ENCODE results near the gene FSTL4. TPM values are rescaled to one million over a fixed set of nuclear protein-coding genes. Genes with fewer than 3 reads are reported as not detected.

Gene FSTL4
- total RNA-seq, 4 donors from 2014 or later = 0.22 to 0.47 (median 0.27) TPM; not detected in 1

DNA sequence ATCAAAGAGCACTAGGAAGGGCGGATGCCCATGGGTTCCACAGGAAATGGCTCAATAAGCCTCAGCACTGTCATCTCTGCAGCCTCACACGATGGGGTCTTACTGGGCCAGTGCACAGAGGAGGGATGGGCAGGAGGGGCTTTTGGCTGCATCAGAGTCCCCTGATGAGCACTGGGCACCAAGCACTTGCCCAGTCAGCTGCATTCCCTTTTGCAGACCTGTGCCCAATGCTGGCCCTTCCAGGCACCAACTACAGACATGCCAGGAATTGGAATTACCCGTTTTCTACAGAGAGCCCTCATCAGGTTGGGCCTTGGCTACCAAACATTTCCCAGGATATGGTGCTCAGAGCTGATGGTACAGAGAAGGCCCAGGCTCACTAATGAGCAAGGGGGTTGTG lies 378.1 kb downstream of the FSTL4 start:
- ATAC-seq = no peak
- no peaks in the 10 kb centered on the region for H3K9me3 ChIP-seq
- H3K27ac ChIP-seq = no peak overlapping the region
- no peaks in the 10 kb centered on the region for H3K4me1 ChIP-seq
- H3K27me3 ChIP-seq = peaks cover 10% of the 10 kb centered on the region
- WGBS, 2 donors (ENCODE audit: low coverage in 1 of 2) = 63% methylated on average over 2 of the region's 3 CpGs; no CpG with 5 or more reads in 1 of the 2 donors
- TF ChIP-seq POLR2A (IDR thresholded peaks at IDR 0.05) (no peak), EP300 (IDR thresholded peaks at IDR 0.05) (no peak), POLR2AphosphoS5 (IDR thresholded peaks at IDR 0.05) (no peak)
- TF ChIP-seq, protein P1, sequence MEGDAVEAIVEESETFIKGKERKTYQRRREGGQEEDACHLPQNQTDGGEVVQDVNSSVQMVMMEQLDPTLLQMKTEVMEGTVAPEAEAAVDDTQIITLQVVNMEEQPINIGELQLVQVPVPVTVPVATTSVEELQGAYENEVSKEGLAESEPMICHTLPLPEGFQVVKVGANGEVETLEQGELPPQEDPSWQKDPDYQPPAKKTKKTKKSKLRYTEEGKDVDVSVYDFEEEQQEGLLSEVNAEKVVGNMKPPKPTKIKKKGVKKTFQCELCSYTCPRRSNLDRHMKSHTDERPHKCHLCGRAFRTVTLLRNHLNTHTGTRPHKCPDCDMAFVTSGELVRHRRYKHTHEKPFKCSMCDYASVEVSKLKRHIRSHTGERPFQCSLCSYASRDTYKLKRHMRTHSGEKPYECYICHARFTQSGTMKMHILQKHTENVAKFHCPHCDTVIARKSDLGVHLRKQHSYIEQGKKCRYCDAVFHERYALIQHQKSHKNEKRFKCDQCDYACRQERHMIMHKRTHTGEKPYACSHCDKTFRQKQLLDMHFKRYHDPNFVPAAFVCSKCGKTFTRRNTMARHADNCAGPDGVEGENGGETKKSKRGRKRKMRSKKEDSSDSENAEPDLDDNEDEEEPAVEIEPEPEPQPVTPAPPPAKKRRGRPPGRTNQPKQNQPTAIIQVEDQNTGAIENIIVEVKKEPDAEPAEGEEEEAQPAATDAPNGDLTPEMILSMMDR (IDR thresholded peaks at IDR 0.05) = no peak
- H3K4me3 ChIP-seq = no peak overlapping the region
- H3K36me3 ChIP-seq = no peaks in the 10 kb centered on the region

DNA sequence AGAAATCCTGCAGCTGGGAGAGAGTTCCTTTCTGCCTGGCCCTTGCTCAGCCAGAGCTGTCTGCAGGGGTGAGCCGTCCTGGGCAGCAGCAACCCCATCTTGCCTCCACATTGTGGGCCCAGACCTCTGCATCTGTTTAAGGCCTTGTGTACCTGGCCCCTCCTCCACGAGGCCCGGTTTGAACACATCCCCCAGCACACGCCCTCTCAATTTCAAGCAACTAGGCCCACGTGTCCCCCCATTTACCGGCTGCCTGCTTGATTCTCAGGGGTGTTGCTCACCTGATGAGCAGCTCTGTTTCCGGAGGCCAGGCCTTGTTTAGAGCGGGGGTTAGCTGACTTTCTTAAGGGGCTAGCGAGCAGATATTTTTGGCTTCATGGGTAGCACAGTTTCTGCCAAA lies 378.7 kb downstream of the FSTL4 start:
- TF ChIP-seq, protein P1 (IDR thresholded peaks at IDR 0.05) = no peak
- no peak for TF ChIP-seq EP300 (IDR thresholded peaks at IDR 0.05)
- no peak for TF ChIP-seq POLR2AphosphoS5 (IDR thresholded peaks at IDR 0.05)
- no peak for TF ChIP-seq POLR2A (IDR thresholded peaks at IDR 0.05)
- Histone ChIP-seq H3K27me3 (peaks cover 6% of the 10 kb centered on the region), H3K9me3 (no peaks in the 10 kb centered on the region), H3K4me3 (no peak overlapping the region), H3K36me3 (no peaks in the 10 kb centered on the region), H3K4me1 (no peaks in the 10 kb centered on the region), H3K27ac (no peak overlapping the region)
- no peak for ATAC-seq
- WGBS, 2 donors (ENCODE audit: low coverage in 1 of 2) = 100% methylated on average over 1 of the region's 9 CpGs; no CpG with 5 or more reads in 1 of the 2 donors

DNA sequence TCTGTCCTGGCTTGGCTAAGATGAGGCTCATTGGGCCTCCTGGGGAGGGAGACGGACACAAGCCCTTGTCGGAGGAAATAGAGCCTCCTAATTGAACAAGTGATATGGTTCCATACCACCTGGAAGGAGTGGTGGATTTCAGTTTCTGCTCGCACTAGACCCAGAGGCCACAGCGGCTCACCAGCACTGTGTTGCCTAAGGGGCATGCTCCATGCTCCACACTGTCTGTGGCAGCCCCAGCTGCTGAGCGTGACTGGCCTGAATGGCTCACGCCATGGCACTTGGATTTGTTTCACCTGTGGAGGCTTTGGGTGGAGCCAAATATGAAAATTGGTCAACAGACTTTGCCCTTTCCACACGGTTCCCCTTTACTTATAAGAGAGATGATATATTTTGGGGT lies 379.4 kb downstream of the FSTL4 start:
- Histone ChIP-seq H3K27me3 (peaks cover 5% of the 10 kb centered on the region), H3K4me1 (no peaks in the 10 kb centered on the region), H3K27ac (no peak overlapping the region), H3K9me3 (no peaks in the 10 kb centered on the region), H3K4me3 (no peak overlapping the region), H3K36me3 (no peaks in the 10 kb centered on the region)
- WGBS, 2 donors (ENCODE audit: low coverage in 1 of 2) = 88% methylated on average over 4 of the region's 7 CpGs; no CpG with 5 or more reads in 1 of the 2 donors
- TF ChIP-seq POLR2AphosphoS5 (IDR thresholded peaks at IDR 0.05) (no peak), POLR2A (IDR thresholded peaks at IDR 0.05) (no peak), EP300 (IDR thresholded peaks at IDR 0.05) (no peak)
- TF ChIP-seq, protein P1 (IDR thresholded peaks at IDR 0.05) = no peak
- ATAC-seq = no peak

DNA sequence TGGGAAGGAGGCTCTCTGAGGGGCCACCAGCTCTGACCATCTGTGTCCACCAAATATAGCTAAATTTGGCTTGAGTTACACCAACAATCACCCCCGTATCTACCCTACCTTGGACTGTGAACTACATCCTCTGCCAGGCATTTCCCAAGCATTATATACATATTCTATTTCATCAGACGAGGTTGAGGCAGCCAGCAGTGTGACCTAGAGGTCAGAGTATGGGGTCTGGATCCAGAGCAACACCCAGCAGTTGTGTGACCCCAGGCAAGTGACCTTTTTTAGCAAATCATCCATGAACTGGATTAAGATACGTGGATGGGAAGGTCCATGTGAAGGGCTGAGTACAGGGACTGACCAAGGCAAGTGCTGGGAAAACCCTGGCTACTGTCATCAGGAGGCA lies 379.9 kb downstream of the FSTL4 start:
- H3K9me3 ChIP-seq = no peaks in the 10 kb centered on the region
- no peaks in the 10 kb centered on the region for H3K36me3 ChIP-seq
- ATAC-seq = no peak
- TF ChIP-seq POLR2AphosphoS5 (IDR thresholded peaks at IDR 0.05) = no peak
- TF ChIP-seq EP300 (IDR thresholded peaks at IDR 0.05) = no peak
- TF ChIP-seq, protein P1 (IDR thresholded peaks at IDR 0.05) = no peak
- no peak for TF ChIP-seq POLR2A (IDR thresholded peaks at IDR 0.05)
- H3K27ac ChIP-seq = no peak overlapping the region
- 76 to 83% methylated on average over 1 to 3 of the region's 3 CpGs for WGBS, 2 donors (ENCODE audit: low coverage in 1 of 2)
- H3K4me1 ChIP-seq = no peaks in the 10 kb centered on the region
- peaks cover 5% of the 10 kb centered on the region for H3K27me3 ChIP-seq
- no peak overlapping the region for H3K4me3 ChIP-seq

DNA sequence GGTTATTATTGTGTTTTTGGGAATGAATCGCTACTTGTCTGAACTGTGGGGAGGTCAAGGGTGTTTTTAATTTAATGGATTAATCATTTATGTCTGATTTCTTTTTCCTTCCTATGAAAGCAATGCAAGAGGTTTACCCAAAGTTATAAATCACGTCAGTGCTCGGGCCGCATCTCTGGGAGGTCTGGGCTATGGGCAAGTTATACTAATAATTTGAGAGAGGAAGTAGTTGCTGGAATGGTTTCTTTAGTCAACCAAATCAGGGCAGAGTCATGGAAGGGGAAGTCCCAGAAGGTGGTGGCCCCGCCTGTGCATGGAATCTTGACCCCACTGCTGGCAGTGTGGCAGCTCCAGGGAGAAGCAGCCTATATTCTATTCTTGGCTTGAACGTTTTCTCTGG lies 380.3 kb downstream of the FSTL4 start:
- Histone ChIP-seq H3K27ac (no peak overlapping the region), H3K9me3 (no peaks in the 10 kb centered on the region), H3K27me3 (peaks cover 5% of the 10 kb centered on the region), H3K4me3 (no peak overlapping the region), H3K36me3 (no peaks in the 10 kb centered on the region), H3K4me1 (no peaks in the 10 kb centered on the region)
- no peak for ATAC-seq
- 38 to 67% methylated on average over 4 to 6 of the region's 6 CpGs for WGBS, 2 donors (ENCODE audit: low coverage in 1 of 2)
- TF ChIP-seq POLR2AphosphoS5 (IDR thresholded peaks at IDR 0.05) (no peak), POLR2A (IDR thresholded peaks at IDR 0.05) (no peak), EP300 (IDR thresholded peaks at IDR 0.05) (no peak)
- TF ChIP-seq, protein P1 (IDR thresholded peaks at IDR 0.05) = no peak
